Superior temporal gyrus (tissue), 1 donor: Measurements from ENCODE around the gene MAB21L3.

Source experiments
- DNase-seq: peaks from one replicate; pipeline ENCODE4 v3.0.0-alpha.2; 2016; ENCODE audit errors: extremely low spot score

The MAB21L3 gene

GRCh38 chr1:116110567-116111523, at the start of gene MAB21L3:
TSS of gene MAB21L3 (plus strand) at chr1:116111399. CDS start at chr1:116112616, 1,217 bp downstream.
- DNase-seq: no peak

- DNase-seq: no peak
Measured at GRCh38 chr1:116062201-116062600, 49.0 kb upstream of the MAB21L3 start.

GRCh38 chr1:116064616-116065015, 46.6 kb upstream of the MAB21L3 start:
- no peak for DNase-seq

GRCh38 chr1:116066868-116067565, 44.2 kb upstream of the MAB21L3 start:
- no peak for DNase-seq

- no peak for DNase-seq
Measured at GRCh38 chr1:116067566-116067890, 43.7 kb upstream of the MAB21L3 start.

- no peak for DNase-seq
Measured at GRCh38 chr1:116075575-116075974, 35.6 kb upstream of the MAB21L3 start.

- DNase-seq: no peak
Measured at GRCh38 chr1:116075990-116076389, 35.2 kb upstream of the MAB21L3 start.

GRCh38 chr1:116076831-116077230, 34.4 kb upstream of the MAB21L3 start:
- no peak for DNase-seq

GRCh38 chr1:116078699-116079223, 32.4 kb upstream of the MAB21L3 start:
- DNase-seq: no peak

- no peak for DNase-seq
Measured at GRCh38 chr1:116087628-116088027, 23.6 kb upstream of the MAB21L3 start.

GRCh38 chr1:116089870-116090269, 21.3 kb upstream of the MAB21L3 start:
- DNase-seq: no peak

GRCh38 chr1:116091083-116091482, 20.1 kb upstream of the MAB21L3 start:
- DNase-seq: no peak

- DNase-seq: no peak
Measured at GRCh38 chr1:116092752-116093489, 18.3 kb upstream of the MAB21L3 start.

GRCh38 chr1:116095027-116095426, 16.2 kb upstream of the MAB21L3 start:
- DNase-seq: no peak

- no peak for DNase-seq
Measured at GRCh38 chr1:116096013-116096618, 15.1 kb upstream of the MAB21L3 start.

GRCh38 chr1:116097626-116098025, 13.6 kb upstream of the MAB21L3 start:
- no peak for DNase-seq

- DNase-seq: no peak
Measured at GRCh38 chr1:116099379-116099778, 11.8 kb upstream of the MAB21L3 start.

- no peak for DNase-seq
Measured at GRCh38 chr1:116099919-116100318, 11.3 kb upstream of the MAB21L3 start.

GRCh38 chr1:116104667-116105066, 6.5 kb upstream of the MAB21L3 start:
- DNase-seq: no peak

- DNase-seq: no peak
Measured at GRCh38 chr1:116105996-116106395, 5.2 kb upstream of the MAB21L3 start.

- no peak for DNase-seq
Measured at GRCh38 chr1:116106646-116107045, 4.6 kb upstream of the MAB21L3 start.

GRCh38 chr1:116107371-116107770, 3.8 kb upstream of the MAB21L3 start:
- DNase-seq: no peak
